Caco-2 (cell line): ENCODE results near the gene MIGA1. TPM values are rescaled to one million over a fixed set of nuclear protein-coding genes. Genes with fewer than 3 reads are reported as not detected.
"Not testable (repeated sequence)": the region's sequence is repeated elsewhere in the genome, so short reads cannot be mapped to it uniquely, and the experiment has no call there.

Experiments
- BruUV-seq: library from RNA; stranded (reverse); fragments of 400-500 nt; replicated peaks from 2 replicates; lab custom pipeline; 2021; lab: Mats Ljungman, UMichigan
- CTCF ChIA-PET: fragments of 300-600 bp; sonication (Branson Sonifier 250); formaldehyde crosslinking; loops from one replicate; lab custom pipeline; 2022; ENCODE audit warnings: antibody characterized with exemption; lab: Charles Lee
- POLR2A ChIA-PET: fragments of 300-600 bp; sonication (Branson Sonifier 250); formaldehyde crosslinking; loops from one replicate; lab custom pipeline; 2022; ENCODE audit warnings: antibody characterized with exemption; lab: Charles Lee
- DNase-seq, 2 experiments: peaks; one replicate each; pipeline versions ENCODE4 v3.0.0 to v3.0.0-alpha.2; 2020 to 2022
- H3K27me3 ChIP-seq: replicated peaks from 2 replicates; pipeline ENCODE4 v1.6.0; 2011; ENCODE audit warnings: low read length; ENCODE audit not compliant: control insufficient read depth, insufficient read depth
- H3K36me3 ChIP-seq: 2 replicates; pipeline ENCODE4 v1.5.1; 2011; ENCODE audit warnings: low read length; ENCODE audit not compliant: control insufficient read depth, insufficient read depth
- H3K4me1 ChIP-seq: fragments of 250-450 bp; sonication (Bioruptor Pico); 2 replicates; pipeline ENCODE4 v1.5.1; 2020; ENCODE audit warnings: mild to moderate bottlenecking
- H3K4me3 ChIP-seq: 2 replicates; pipeline ENCODE4 v1.5.1; 2011; ENCODE audit warnings: low read depth, mild to moderate bottlenecking, control low read depth, low read length
- H3K9me3 ChIP-seq: fragments of 250-450 bp; sonication (Bioruptor Pico); 2 replicates; pipeline ENCODE4 v1.5.1; 2020; ENCODE audit warnings: mild to moderate bottlenecking, moderate library complexity
- H3K27ac Mint-ChIP-seq: one replicate; pipeline ENCODE4 v1.8.0; 2022; ENCODE audit warnings: mixed read lengths; ENCODE audit not compliant: unreplicated experiment
- H3K27me3 Mint-ChIP-seq: one replicate; pipeline ENCODE4 v1.8.0; 2022; ENCODE audit warnings: mixed read lengths; ENCODE audit not compliant: insufficient read depth, unreplicated experiment
- H3K36me3 Mint-ChIP-seq: one replicate; pipeline ENCODE4 v1.8.0; 2022; ENCODE audit warnings: mild to moderate bottlenecking, mixed read lengths; ENCODE audit not compliant: insufficient read depth, unreplicated experiment
- H3K4me1 Mint-ChIP-seq: one replicate; pipeline ENCODE4 v1.8.0; 2022; ENCODE audit warnings: low read depth, mixed read lengths; ENCODE audit not compliant: unreplicated experiment
- H3K4me3 Mint-ChIP-seq: one replicate; pipeline ENCODE4 v1.8.0; 2022; ENCODE audit warnings: mild to moderate bottlenecking, moderate library complexity, mixed read lengths; ENCODE audit not compliant: unreplicated experiment
- H3K9me3 Mint-ChIP-seq: one replicate; pipeline ENCODE4 v1.8.0; 2022; ENCODE audit warnings: mixed read lengths; ENCODE audit not compliant: unreplicated experiment
- CTCF ChIP-seq, 2 experiments: fragments of 200-600 bp in 1 of 2; IDR thresholded peaks; 1 replicate in 1 of 2; 2 replicates in 1 of 2; pipeline versions ENCODE4 v1.5.1 to v1.8.0; 2011 to 2022; ENCODE audit warnings: antibody characterized with exemption in 1 of 2, control low read depth in 1 of 2, inconsistent platforms in 1 of 2, low read depth in 1 of 2, low read length in 1 of 2, mild to moderate bottlenecking in 1 of 2, moderate library complexity in 1 of 2; ENCODE audit not compliant: insufficient read depth in 1 of 2, severe bottlenecking in 1 of 2, unreplicated experiment in 1 of 2
- intact Hi-C: fragments of 100-400 bp; cut with micrococcal nuclease; formaldehyde crosslinking; loops from one replicate; pipeline ENCODE4 v1.10.0; 2022; ENCODE audit not compliant: unreplicated experiment
- total RNA-seq: library from RNA; stranded (reverse); gene quantifications from 2 replicates; pipeline ENCODE4 v1.2.3, GENCODE V29; 2022

Gene MIGA1
- total RNA-seq, 1 experiment from 2014 or later: 12.0 TPM

GRCh38 chr1:77802026-77802425 is 22.6 kb downstream of the MIGA1 start:
- no peak overlapping the region for H3K27ac Mint-ChIP-seq
- no peak for DNase-seq
- no peaks in the 10 kb centered on the region for H3K27me3 Mint-ChIP-seq

GRCh38 chr1:77803371-77803770 is 23.9 kb downstream of the MIGA1 start:
- no peak overlapping the region for H3K27ac Mint-ChIP-seq
- no peaks in the 10 kb centered on the region for H3K36me3 Mint-ChIP-seq
- no peaks in the 10 kb centered on the region for H3K36me3 ChIP-seq
- no peaks in the 10 kb centered on the region for H3K9me3 ChIP-seq
- no TSS peak for BruUV-seq
- no peaks in the 10 kb centered on the region for H3K27me3 ChIP-seq
- DNase-seq: no peak
- no peaks in the 10 kb centered on the region for H3K4me1 ChIP-seq
- intact Hi-C loops: no loop called here
- no peak overlapping the region for H3K4me3 ChIP-seq
- no peak for TF ChIP-seq CTCF (IDR thresholded peaks at IDR 0.05; ENCODE audit: insufficient read depth in 1 of 2, low read depth in 1 of 2, low read length in 1 of 2, severe bottlenecking in 1 of 2, unreplicated experiment in 1 of 2)
- ChIA-PET POLR2A (no interaction called here), CTCF (no interaction called here)
- no peaks in the 10 kb centered on the region for H3K4me1 Mint-ChIP-seq
- no peak overlapping the region for H3K4me3 Mint-ChIP-seq
- no peaks in the 10 kb centered on the region for H3K9me3 Mint-ChIP-seq
- H3K27me3 Mint-ChIP-seq: no peaks in the 10 kb centered on the region

More at GRCh38 chr1:77802026-77802425, 22.6 kb downstream of the MIGA1 start:
- Histone ChIP-seq H3K4me3 (no peak overlapping the region), H3K4me1 (no peaks in the 10 kb centered on the region), H3K9me3 (no peaks in the 10 kb centered on the region), H3K27me3 (no peaks in the 10 kb centered on the region), H3K36me3 (no peaks in the 10 kb centered on the region)
- Mint-ChIP-seq H3K4me3 (no peak overlapping the region), H3K36me3 (no peaks in the 10 kb centered on the region), H3K9me3 (no peaks in the 10 kb centered on the region), H3K4me1 (no peaks in the 10 kb centered on the region)
- no peak for TF ChIP-seq CTCF (IDR thresholded peaks at IDR 0.05; ENCODE audit: insufficient read depth in 1 of 2, low read depth in 1 of 2, low read length in 1 of 2, severe bottlenecking in 1 of 2, unreplicated experiment in 1 of 2)
- ChIA-PET CTCF (no interaction called here), POLR2A (no interaction called here)
- intact Hi-C loops: no loop called here
- no TSS peak for BruUV-seq

GRCh38 chr1:77809787-77810462 is 30.5 kb downstream of the MIGA1 start:
- intact Hi-C loops, H3K4me3 ChIP-seq, H3K4me3 Mint-ChIP-seq, H3K4me1 Mint-ChIP-seq, POLR2A ChIA-PET, DNase-seq, H3K27me3 ChIP-seq, H3K9me3 ChIP-seq, H3K36me3 ChIP-seq, CTCF ChIA-PET, H3K27me3 Mint-ChIP-seq, H3K4me1 ChIP-seq, H3K36me3 Mint-ChIP-seq, H3K27ac Mint-ChIP-seq, H3K9me3 Mint-ChIP-seq: not testable (repeated sequence)
- TSS peak; percentile 50 for BruUV-seq

GRCh38 chr1:77811589-77811988 is 32.1 kb downstream of the MIGA1 start:
- POLR2A ChIA-PET, H3K9me3 Mint-ChIP-seq, H3K9me3 ChIP-seq: not testable (repeated sequence)

More at GRCh38 chr1:77811589-77811988, 32.1 kb downstream of the MIGA1 start:
- intact Hi-C loops, DNase-seq, H3K36me3 ChIP-seq, BruUV-seq, H3K27me3 ChIP-seq, H3K4me1 Mint-ChIP-seq, H3K27ac Mint-ChIP-seq, H3K27me3 Mint-ChIP-seq, H3K4me3 Mint-ChIP-seq, H3K36me3 Mint-ChIP-seq, H3K4me1 ChIP-seq, H3K4me3 ChIP-seq, CTCF ChIA-PET: not testable (repeated sequence)
